Middle frontal gyrus (tissue), 1 donor: ENCODE results near the gene IRAG1.

Source experiments
- DNase-seq: peaks from one replicate; pipeline ENCODE4 v3.0.0-alpha.2; 2015; ENCODE audit warnings: low spot score; ENCODE audit errors: extremely low spot score

Gene IRAG1

GRCh38 chr11:10648871-10649270 is 44.7 kb downstream of the IRAG1 start:
- no peak for DNase-seq

GRCh38 chr11:10646681-10647355 is 46.7 kb downstream of the IRAG1 start:
- DNase-seq = no peak

- DNase-seq = no peak
Observed at GRCh38 chr11:10646005-10646404, 47.5 kb downstream of the IRAG1 start.

GRCh38 chr11:10645212-10645795 is 48.3 kb downstream of the IRAG1 start:
- no peak for DNase-seq
